Transverse colon (tissue), 3 donors: Measurements from ENCODE around the gene VPS35.

Experiments used
- CTCF ChIP-seq, 5 experiments: fragments of 200-600 bp in 3 of 5; fragments of 450-650 bp in 2 of 5; sonication (generic) in 3 of 5; IDR thresholded peaks; 1 replicate in 2 of 5; 2 replicates in 3 of 5; pipeline ENCODE4 v1.5.1; 2016 to 2017; ENCODE audit warnings: antibody characterized with exemption in 5 of 5, inconsistent platforms in 3 of 5, mild to moderate bottlenecking in 2 of 5, moderate library complexity in 1 of 5
- EP300 ChIP-seq: sonication (generic); formaldehyde crosslinking; IDR thresholded peaks from one replicate; pipeline ENCODE4 v1.6.1; 2017; ENCODE audit warnings: antibody characterized with exemption, low read depth

- TF ChIP-seq EP300 (no peak), CTCF (IDR thresholded peaks at IDR 0.05) (no peak)
Measured at GRCh38 chr16:46700048-46700447, 11.1 kb upstream of the VPS35 start.
